GM21515 (cell line): ENCODE measurements around the gene NAA38.

Experiments used
- ATAC-seq: cut with Tn5 transposase; IDR thresholded peaks from one replicate; pipeline ENCODE4 v1.9.1; 2021; ENCODE audit not compliant: unreplicated experiment

NAA38 gene, protein sequence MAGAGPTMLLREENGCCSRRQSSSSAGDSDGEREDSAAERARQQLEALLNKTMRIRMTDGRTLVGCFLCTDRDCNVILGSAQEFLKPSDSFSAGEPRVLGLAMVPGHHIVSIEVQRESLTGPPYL

DNA sequence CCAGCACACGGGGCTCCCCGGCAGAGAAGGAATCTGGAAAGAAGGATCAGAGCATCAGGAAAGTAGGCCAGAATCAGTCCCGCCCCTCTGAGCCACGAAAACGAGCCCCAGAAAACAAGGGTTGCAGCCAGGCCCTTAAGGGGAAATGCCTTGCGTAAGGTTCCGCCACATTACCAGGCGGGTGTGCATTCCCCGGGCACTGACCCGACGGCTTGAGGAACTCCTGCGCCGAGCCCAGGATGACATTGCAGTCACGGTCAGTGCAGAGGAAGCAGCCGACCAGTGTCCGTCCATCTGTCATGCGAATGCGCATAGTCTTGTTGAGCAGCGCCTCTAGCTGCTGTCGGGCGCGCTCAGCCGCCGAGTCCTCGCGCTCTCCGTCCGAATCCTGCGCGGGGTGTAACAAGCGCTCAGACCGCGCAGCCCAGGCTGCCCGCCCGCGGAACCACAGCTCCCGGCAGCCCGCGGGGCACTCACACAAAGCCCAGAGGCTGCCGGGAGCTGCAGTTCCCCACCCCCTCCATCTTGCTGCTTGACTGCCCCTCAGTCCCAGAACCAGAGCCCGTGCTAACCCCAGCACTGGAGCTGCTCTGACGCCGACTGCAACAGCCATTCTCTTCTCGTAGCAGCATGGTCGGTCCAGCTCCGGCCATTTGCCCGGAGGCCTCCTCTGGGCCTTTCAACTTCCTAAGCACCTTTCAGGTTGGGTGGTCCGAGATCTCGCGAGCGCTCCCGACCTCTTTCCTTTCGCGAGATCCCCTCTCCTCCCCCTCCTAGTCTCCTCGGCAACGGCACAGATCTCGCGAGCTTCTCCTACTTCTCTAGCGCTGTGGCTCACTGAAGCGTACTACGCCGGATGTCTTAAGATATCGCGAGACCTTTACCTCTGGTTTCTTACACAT, at the start of gene NAA38:
TSS of gene NAA38 (minus strand) at position 749 of the 902 bp plus-strand sequence. CDS start at position 653, 96 bp downstream.
- peak; percentile 75 for ATAC-seq

DNA sequence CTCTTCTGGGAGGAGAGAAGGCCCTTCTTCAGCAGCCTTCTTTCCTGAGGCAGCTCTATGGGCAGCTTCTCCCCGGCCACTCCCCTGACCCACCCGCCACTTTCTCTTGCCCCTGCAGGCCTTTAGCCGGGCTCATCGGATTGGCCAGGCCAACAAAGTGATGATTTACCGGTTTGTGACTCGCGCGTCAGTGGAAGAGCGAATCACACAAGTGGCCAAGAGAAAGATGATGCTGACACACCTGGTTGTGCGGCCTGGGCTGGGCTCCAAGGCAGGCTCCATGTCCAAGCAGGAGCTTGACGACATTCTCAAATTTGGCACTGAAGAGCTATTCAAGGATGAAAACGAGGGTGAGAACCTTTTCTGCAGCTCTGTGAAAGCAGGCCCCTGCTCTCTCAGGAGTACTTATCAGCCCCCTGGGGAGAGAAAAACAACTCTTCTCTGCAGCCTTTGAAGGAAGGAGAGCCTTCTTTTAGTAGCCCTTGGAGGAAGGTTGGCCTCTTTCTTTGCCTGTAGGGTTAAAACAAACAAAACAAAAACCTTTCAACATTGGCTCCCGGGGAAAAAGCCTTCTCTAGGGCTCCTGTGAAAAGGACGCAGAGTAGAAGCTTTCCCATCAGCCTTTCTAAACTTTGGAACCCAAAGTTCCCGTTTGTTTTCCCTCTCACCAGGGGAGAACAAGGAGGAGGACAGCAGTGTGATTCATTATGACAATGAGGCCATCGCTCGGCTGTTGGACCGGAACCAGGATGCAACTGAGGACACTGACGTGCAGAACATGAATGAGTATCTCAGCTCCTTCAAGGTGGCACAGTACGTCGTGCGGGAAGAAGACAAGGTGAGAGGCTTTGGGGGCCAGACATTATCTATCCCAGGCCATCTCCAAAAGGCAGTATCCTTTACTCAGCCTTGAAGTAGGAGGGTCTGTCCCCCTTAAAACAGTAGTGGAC, 46.1 kb upstream of the NAA38 start:
- ATAC-seq = no peak

DNA sequence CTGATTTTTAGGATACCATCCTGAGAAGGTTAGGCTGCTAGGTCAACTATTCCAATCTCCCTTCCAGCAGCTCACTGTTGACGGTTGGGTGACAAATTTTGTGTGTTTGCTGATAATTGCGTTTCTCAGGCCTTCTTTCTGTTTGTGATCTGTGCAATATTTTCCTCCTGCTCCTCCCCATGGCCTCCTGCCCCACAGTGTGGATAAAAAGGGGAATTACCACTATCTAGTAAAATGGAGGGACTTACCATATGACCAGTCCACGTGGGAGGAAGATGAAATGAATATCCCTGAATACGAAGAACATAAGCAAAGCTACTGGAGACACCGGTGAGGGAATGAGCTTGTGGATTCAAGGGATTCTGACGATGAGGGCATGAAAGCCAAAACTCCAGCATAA, 40.4 kb upstream of the NAA38 start:
- no peak for ATAC-seq

DNA sequence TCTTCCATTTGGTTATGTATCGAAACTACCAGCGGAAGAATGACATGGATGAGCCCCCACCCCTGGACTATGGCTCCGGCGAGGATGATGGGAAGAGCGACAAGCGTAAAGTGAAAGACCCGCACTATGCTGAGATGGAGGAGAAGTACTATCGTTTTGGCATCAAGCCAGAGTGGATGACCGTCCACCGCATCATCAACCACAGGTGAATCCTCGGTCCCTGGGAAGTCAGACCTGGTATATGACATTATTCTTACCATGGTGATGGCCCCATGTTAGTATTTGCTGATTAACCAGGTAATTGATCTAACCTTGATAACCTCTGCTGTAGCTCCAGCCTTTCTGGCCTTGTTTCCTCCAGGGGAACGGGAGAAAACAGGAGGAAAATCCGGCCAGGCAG, 39.7 kb upstream of the NAA38 start:
- no peak for ATAC-seq

DNA sequence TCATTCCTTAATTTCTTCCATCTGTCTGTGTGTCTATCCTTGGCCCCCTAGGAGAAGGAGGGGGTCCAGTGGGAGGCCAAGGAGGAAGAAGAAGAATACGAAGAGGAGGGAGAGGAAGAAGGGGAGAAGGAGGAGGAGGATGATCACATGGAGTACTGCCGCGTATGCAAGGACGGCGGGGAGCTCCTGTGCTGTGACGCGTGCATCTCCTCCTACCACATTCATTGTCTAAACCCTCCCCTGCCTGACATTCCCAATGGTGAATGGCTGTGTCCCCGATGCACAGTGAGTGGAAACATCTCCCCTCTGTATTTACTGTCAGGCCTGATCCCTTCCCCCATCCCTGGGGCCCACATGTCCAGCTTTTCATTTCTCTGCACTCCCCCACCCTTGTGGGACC, 37.5 kb upstream of the NAA38 start:
- ATAC-seq = no peak

DNA sequence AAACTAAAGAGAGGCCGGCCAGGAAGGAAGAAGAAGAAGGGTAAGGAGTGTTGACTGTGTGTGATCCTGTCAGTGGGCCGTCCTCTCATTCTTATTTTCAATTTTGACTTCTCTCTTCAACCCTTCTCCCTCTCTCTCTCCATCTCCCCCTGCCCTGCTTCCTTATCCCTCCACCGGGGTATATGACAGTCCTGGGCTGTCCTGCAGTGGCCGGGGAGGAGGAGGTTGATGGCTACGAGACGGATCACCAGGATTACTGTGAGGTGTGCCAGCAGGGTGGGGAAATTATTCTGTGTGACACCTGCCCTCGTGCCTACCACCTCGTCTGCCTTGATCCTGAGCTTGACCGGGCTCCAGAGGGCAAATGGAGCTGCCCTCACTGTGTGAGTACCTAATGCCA, 36.9 kb upstream of the NAA38 start:
- ATAC-seq = no peak

DNA sequence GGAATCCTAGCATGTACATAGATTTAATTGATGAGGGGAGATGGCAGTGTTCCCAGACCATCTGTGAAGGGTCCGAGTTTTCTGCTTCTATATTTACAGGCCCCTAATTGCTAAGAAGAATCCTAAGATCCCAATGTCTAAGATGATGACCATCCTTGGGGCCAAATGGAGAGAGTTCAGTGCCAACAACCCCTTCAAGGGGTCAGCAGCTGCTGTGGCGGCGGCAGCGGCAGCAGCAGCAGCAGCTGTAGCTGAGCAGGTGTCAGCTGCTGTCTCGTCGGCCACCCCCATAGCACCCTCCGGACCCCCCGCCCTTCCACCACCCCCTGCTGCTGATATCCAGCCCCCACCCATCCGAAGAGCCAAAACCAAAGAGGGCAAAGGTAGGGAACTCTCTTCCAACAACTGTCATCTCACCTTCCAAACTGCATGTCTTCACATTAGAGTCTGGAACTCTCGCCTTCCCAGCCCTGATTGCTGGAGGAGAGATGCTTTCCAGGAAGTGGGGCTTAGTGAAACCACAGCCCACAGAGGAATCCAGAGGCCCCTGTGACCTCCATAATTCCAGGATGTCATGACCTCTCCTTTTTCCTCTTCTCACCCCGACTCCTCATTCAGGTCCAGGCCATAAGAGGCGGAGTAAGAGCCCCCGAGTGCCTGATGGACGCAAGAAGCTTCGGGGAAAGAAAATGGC, 36.0 kb upstream of the NAA38 start:
- ATAC-seq = no peak

DNA sequence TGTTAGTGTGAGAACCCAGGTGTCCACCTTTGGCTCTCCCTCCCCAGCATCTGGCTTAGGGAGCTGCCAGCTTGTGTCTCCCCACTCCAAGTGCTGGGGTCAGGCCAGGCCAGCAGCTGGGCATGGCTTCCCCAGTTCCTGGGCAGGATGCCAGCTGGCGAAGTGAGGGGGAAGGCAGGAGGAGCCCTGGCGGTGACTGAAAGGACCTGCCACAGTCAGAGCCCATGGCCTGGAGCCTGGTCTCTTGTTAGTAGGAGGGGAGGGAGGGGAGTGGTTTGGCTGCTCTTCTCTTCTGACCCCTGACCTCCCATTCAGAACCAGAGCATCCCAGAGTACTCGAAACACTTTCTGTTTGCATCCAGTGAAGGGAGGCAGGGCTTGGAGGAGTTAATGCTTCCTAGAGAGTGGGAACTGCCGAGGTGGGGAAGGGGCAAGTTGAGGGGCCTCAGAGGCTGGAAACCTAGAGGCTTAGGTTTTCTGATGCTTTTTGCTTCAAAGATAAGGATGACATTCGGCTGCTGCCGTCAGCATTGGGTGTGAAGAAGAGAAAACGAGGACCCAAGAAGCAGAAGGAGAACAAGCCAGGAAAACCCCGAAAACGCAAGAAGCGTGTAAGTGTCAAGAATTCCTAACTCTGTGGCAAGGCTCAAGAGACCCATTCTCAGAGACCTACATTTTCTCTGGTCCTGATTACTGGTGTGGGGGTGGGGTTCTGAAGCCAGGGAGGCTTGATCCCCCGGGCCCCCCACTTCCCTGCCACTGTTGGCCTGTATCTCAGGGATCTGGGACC, 32.0 kb upstream of the NAA38 start:
- no peak for ATAC-seq

DNA sequence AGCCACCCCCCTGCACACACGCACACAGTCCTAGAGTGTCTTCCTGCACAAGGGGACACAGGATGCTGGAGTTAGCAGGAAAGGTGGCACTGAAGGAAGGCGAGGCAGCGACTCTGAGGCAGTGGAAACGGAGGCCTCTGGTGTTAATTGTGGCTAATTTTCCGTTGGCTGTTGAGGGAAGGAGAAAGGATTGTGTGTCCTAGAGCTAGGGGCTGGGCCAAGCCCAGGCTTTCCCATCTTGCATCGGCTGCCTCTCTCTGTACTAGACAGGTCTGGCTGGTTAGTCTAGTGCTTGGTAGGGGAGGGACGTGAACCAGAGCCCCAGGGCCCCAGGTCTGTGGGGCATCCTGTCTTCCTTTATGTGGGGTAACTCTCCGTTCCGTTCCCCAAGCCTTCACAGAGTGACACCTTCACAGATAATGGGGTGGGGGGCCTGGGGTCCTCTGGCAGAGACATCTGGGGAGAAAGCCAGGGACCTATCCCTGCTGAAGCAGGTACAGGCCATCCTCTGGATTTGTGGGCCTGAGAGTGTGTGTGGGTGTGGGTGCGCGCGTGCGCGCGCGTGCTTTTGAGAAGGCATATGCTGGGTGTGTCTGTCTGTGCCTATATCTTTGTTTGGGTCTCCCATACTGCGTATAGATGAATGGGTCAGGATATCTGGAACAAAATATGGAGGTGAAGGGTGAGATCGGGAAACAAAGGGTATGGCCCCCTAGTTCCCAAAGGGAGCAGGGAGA, 31.0 kb upstream of the NAA38 start, which contains the start of gene CHD3:
TSS of gene CHD3 (plus strand) at position 606 of the 737 bp plus-strand sequence. CDS start 212 bp downstream, outside the sequence.
- no peak for ATAC-seq

DNA sequence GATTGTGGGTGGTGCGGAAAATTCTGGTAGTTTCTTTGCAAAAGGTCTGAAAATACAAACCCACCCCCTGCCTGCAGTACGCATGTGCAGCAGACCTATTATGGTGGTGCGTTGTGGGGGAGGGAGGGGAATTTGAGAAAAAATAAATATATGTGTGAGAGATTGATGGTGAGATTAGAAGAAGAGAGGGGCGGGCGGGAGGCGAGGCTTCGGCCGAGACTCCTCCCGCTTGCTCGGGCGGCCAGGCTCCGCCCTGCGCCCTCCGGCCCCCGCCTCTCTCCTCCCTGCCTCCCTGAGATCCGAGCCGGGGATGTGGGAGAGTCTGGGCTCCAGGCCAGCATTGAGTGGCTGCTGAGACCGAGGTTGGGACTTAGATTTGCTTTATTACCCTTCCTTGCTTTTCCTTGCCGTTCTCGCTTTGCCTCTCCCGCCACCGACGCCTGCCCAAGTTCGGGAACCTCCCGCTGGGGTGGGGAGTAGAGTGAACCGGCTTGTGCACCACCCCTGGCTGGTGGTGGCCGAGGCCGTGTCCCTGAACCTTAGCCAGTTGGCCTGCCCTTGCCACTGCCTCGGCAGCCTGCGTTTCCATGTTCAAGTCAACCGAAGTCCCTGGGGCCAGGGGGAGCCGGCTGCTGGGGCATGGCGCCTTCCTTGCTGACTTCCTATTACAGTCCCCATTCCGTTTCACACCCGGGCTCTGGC, 30.3 kb upstream of the NAA38 start:
- no peak for ATAC-seq

DNA sequence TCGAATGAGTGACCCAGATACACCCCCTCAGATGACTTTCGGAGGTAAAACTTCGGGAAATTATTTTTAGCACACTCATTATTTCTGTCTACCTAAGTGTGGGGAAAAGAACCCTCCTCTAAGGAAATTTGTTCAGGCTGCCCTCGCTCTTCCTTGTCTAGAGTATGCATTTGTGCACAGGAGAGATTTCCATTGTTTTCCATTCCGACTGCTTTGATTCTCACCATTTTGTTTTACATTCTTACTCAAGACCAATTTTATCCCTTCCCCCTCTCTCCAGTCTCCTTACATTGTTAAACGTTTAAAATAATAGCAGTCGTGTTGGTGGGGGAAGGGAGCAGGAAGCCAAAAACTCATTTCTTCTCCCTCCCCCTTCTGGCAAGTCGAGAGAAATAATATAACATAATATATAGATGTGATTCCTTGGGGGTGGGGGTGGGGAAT, 29.7 kb upstream of the NAA38 start:
- ATAC-seq = no peak

DNA sequence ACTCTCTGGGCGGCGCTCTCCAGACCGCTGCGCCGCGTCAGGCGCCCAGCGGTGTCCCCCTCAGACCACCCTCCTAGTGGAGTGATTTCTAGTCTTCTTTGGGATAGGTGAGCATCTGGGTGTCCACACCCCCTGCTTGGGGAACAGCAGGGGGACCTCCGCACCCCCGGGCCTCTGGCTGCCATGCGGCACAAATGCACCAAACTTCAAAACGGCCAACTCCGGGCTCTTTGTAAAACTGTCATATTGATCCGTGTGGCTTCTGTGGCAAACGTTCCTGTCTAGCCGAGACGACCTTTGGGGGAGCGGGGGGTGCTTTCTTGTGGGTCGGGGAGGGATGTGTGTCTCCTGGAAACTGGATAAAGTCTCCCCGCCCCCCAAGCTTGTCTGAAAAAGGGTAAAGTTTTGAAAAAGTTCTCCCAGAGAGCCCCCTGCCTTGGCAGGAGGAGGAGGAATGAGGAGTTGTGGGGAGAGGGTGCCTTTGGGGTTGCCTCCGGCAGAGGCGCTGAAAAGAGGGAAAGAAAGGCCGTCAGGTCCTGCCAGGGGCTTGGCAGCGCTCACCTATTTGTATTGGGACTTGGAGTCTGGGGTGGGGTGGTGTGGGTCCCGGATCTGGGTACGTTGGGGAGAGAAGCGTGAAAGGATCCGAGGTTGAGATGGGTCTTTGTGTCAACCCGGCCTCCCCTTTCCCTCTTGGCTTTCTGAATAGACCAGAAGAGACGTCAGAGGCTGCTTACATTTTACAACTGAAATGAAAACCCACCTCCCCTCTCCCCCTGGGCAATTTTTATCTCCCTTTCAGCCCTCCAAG, 29.1 kb upstream of the NAA38 start:
- ATAC-seq = no peak

DNA sequence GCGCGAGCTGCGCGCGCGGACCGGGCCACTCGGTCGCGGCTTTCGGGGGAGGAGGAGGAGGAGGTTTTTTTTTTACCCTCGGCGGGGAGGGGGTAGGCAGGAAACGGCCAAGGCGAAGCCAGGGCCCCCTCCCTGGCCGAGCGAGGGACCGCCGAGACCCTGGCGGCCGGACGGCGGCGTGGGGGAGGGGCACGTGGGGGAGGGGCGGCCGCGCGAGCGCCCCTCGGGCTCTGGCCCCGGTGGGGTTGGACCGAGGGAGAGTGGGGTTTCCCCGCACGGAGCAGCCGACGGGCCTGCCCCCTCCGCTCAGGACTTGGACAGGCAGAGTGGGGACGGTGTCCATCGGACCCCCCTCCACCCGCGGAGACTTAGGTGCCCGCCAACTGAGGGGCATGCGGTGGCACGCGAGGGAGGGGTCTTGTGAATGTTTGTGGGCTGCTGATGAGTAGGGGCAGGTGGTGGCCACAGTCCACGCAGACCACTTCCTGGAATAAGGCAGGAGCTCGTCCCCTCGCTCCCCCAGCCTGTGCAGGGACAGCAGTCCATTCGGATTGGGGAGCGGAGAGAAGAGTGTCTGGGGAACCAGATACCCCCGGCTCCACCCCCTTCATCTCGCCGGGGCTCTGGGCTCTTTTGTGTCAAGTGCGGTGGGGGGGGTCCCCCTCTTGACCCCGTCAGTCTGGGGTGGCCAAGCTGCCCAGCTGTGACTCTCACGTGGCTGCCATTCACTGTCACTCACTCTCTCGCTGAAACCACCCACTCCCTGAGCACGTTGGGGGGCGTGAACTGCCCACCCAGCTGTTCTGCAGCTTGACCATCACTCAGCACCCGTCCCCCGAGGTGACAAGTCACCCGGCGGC, 28.2 kb upstream of the NAA38 start:
- no peak for ATAC-seq

DNA sequence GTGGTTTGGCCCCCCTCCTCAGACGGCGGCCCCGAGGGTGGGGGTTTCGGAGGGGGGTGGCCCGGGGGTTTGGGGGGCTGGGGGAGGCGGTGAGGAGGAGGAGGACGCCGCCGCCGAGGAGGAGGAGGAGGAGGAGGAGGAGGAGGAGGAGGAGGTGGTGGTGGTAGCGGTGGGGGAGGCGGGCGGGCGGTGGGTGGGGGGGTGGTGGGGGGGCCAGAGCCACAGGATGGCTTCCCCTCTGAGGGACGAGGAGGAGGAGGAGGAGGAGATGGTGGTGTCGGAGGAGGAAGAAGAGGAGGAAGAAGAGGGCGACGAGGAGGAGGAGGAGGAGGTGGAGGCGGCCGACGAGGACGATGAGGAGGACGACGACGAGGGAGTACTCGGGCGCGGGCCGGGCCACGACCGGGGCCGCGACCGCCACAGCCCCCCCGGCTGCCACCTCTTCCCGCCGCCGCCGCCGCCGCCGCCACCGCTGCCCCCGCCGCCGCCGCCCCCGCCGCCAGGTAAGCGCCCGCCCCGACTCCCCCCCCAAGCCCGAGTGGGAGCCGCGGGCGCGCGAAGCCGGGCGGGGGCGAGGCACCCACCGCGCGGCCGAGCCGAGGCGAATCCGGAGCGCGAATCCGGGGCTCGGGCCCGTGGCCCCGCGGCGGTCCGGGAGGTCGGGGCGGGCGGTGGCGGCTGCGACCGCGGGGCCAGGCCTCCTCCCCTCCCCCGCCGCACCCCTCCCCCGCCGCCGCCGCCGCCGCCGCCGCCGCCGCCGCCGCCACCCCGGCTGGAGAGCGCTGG, 27.4 kb upstream of the NAA38 start:
- ATAC-seq = no peak

DNA sequence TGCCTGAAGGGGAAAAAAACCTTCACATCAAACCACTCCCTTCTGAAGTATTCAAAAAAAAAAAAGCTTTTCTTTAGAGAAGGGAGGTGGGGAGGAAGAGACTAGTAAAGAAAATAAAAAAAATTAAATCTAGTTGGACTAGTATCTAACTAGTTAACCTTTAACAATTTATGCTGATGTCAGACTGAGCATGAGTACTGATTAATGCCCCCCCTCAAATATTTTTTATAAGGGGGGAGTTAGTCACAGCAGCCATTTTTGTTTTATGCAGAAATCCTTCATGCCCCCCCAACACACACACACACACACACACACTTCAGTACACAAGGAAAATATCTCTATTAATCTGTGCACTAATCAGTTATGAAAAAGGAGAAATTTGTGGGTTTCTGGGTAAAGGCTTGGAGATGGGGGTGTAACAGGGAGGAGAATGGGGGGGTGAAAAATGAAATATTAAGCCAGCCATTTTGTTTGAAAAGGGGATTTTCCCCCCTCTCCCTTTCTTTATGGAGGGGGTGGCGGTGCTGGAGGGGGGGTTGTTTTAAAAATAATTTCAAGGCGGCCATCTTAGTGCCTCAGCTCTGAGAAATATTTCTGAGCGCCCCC, 26.5 kb upstream of the NAA38 start:
- no peak for ATAC-seq

DNA sequence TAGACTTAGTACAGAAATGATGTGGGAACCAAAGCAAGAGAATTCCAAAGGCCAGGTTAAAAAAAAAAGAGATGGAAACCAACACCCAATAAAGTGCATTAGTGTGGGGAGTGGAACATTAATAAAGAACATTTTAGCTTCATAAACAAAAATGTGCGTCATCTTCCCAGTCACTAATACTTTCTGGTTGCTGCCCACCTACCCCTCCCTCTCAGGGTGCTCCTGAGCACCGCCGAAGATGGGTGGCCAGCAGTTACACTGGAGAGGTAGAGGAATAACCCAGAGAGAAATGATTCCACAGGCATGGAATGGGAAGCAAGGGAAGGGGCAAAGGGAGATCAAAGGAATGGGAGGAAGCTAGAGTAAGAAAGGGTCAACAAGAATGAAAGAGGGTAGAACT, 25.3 kb upstream of the NAA38 start:
- no peak for ATAC-seq
